ENCODE data around the gene GAST.

GRCh38 chr17:41748275-41748674 is 36.1 kb downstream of the GAST start:
- no peak for TF ChIP-seq POLR2AphosphoS5 (IDR thresholded peaks at IDR 0.05)
- TF ChIP-seq CTCF (IDR thresholded peaks at IDR 0.05), result no peak

Data from transverse colon (tissue), 4 donors.